HG02885 (cell line): ENCODE measurements around the gene ZNF438.

Experiments
- ATAC-seq: cut with Tn5 transposase; IDR thresholded peaks from one replicate; pipeline ENCODE4 v1.9.1; 2021; ENCODE audit warnings: mild to moderate bottlenecking; ENCODE audit not compliant: unreplicated experiment, poor library complexity

ZNF438 gene

DNA sequence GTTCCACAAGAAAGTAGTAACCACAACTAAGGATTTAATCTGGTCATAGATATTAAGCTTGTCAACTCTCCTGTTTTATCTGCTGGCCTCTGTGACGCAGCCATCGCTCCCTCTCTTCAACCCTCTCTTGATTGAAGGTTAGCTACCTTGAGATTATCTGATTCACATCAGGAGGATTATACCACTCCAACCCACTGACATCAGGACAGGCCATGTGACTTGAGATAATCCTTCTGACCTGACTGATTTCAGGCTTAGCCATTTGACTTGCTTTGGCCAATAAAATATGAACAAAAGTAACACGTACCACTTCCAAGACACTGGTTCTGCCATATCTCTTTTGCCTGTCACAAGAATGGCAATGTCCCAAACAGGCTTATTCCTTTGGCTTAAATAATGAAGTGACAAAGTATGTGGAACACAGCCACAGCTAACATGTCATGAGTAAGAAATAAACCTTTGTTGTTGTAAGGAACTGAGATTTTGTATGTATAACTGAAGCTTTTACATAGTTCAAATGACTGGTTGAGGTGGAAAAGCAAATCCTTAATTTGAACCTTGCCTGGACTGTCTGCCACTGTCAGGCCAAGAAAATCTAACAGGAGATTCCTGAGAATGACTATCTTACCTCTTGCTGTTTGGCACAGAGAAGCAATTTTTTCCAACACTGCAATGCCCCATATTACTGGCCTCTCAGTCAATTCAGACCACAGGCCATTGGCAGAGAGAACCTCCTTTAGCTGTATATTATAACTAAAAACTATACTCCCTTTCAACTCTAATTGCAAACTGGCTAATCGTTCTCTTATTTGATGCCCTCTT is 13.9 kb downstream of the ZNF438 start:
- ATAC-seq: no peak

DNA sequence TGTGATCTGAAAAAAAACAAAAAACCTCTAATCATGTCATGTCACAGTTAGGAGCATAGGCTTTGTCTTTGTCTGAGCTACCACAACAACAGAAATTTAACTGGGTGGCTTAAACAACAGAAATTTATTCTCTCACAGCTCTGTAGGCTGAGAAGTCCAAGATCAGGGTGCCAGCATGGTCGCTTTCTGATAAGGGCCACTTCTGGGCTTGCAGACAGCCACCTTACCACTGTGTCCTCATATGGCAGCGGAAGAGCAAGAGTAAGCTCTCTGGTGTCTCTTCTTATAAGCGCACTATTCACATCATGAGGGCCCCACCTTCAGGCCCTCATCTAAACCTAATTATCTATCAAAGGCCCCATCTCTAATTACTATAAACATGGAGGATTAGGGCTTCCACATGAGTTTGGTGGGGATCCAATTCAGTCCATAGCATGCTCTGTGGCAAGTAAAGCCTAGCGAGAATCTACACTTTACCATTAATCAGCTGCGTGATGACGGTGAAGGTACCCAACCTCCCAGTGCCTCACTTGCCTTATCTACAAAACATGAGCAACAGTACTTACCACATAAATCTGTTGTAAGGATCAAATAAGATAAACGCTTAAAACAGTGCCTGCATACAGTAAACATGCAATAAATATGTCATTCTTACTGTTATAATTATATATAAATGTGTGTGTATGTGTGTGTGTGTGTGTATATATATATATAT is 17.3 kb downstream of the ZNF438 start:
- ATAC-seq: no peak

DNA sequence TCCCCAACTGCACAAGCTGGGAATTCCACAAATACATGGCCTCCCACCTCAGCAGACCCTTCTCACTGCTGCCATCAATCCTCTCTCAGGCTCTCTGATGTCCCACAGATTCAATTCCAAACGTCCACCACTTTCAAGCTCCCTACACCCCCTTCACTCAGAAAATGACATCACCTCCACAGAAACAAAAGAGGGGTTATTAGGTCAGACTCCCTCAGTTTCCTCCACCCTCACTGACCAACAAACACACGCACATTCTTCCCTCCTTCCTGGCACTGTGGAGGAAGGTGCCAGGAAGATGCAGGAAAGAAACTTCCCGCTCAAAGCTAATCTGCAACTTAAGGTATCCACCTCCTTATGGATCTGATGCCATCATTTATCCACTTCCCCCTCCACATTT is 18.3 kb downstream of the ZNF438 start:
- no peak for ATAC-seq

GRCh38 chr10:31011665-31012022 is 20.0 kb downstream of the ZNF438 start:
- no peak for ATAC-seq

GRCh38 chr10:31011017-31011664 is 20.5 kb downstream of the ZNF438 start:
- no peak for ATAC-seq

GRCh38 chr10:31010062-31010461 is 21.6 kb downstream of the ZNF438 start:
- ATAC-seq: no peak

DNA sequence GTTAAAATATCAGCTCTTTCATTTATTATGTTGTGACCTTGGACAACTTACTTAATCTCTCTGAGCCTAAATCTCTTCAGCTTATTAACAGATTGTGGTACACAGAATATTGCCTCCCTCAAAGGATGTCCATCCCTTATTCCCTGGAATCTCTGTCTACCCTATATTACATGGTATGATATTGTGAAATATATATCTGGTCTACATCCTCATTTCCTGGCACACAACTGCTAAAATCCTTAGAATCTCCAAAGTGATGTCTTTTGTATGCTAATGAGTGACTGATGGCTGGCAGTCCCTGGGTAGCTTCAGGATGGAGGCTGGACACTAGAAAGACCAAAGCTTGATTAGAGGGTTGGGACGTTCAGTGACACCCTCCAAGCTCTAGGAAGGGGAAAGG is 25.8 kb downstream of the ZNF438 start:
- ATAC-seq: no peak

DNA sequence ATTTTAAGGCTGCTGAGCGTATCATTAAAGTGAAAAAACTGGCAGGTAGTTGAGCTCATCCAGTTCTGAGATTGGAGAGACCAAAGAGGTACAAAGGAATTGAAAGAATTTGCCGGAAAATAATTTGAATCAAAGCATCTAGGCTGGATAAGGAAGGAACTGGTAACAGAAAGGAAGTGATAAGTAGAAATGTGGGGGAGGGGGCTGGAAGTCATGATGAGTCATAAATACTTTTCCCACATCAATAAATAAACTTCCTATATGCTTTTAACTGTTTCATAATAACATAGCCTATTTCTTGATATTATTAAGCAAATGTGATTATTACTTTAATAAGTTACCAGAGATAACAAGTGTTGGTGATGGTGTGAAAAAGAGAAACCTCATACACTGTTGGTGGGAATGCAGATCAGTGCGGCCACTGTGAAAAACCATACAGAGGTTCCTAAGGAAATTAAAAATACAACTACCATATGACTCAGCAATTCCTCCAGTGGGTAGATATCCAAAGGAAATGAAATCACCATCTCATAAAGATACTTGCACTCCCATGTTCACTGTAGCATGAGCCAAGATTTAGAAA is 27.0 kb downstream of the ZNF438 start:
- ATAC-seq: no peak

DNA sequence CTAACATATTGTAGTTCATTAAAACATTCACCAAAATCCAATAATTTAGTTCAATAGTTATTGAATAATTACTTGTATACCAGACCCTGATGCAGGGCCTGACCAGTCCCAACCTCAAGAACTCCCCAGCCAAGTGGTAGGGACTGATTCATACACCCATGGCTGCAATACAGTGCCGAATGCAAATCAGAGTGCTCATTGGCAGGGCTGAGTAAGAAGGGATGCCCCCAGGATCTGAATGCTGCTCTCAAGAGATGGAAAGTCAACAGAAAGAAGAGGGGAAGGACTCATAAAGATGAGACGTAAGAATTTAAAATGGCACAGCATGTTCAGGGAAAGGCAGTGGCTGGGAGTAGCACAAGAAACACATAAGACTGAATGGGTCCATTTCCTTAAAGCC is 29.9 kb downstream of the ZNF438 start:
- ATAC-seq: no peak

- ATAC-seq: no peak
Measured at GRCh38 chr10:31000867-31001266, 30.8 kb downstream of the ZNF438 start.

GRCh38 chr10:31000071-31000782 is 31.4 kb downstream of the ZNF438 start:
- ATAC-seq: no peak

DNA sequence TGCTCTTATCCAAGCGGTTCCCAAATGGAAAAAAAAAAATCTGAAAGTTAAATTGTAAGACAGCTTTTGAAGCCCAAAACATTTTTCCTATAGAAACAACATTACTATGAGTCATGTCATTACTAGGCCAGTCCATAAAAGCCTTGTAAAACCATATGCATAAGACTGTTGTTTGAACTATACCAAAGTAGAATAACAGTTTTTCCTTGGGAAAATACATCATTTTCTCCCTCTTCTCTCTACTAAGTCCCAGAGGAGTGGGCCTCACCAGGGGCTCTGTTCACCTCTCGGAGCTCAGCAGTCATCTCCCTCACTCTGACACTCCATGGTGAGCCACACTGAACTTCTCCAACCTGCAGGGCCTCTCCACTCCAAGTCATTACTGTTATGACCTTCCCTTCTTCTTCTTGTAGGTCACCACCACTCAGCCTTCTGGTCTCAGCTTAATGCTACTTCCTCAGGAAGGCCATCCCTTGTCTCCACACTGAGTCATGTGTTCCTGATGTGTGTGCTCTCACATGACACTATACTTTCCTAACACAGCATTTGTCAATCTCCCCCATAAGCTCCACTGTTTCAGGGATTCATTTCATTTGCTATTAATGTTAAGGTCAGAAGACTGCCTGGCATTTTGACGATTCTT is 32.5 kb downstream of the ZNF438 start:
- no peak for ATAC-seq

DNA sequence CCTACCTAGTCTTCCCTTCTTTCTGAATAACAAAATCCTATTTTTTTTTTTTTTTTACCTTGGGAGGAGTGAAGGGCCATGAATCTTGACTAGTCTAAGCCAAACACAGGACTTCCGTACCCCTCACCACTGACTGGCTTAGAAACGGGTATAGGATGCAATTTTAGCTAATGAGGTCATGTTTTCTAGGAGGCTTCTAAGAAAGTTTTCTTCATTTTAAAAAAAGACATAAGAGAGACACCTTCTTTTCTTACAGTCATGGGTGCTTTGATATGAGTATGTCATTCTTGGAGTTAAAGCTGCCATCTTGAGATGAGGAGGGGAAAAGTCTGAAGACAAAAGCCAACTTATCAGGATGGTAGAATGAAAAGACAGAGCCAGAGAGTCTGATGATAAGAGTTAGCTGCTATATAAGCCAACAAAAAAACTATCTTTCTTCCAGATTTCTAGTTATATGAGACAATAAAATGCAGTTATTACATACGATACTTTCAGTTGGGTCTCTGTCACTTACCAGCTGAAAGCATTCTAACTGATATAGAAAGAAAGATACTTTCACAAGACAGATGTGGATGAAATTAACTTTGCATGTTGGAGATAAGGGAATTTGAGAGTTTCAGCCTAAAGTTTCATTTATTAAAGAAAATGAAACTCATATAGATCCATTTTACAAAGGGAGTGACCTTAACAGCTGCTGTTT is 34.0 kb downstream of the ZNF438 start:
- ATAC-seq: no peak

GRCh38 chr10:30996481-30997005 is 35.1 kb downstream of the ZNF438 start:
- ATAC-seq: no peak

GRCh38 chr10:30995081-30995770 is 36.4 kb downstream of the ZNF438 start:
- ATAC-seq: no peak

DNA sequence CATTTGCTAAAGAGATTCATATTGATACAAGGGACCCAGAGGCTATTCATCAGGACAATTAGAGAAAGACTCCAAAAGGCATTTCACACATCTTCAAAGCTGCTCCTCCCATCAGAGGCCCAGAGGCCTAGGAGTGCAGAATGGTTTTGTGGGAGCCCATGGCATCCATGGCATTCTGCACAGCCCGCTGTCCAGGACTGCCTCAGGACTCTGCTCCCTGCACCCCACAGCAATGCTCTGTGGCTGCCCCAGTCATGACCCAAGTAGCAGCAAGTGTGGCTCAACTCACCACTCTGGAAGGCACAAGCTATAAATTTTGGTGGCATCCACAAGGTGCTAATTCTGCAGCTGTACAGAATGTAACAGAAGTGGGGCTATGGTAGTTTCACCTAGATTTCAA is 38.5 kb downstream of the ZNF438 start:
- ATAC-seq: no peak

DNA sequence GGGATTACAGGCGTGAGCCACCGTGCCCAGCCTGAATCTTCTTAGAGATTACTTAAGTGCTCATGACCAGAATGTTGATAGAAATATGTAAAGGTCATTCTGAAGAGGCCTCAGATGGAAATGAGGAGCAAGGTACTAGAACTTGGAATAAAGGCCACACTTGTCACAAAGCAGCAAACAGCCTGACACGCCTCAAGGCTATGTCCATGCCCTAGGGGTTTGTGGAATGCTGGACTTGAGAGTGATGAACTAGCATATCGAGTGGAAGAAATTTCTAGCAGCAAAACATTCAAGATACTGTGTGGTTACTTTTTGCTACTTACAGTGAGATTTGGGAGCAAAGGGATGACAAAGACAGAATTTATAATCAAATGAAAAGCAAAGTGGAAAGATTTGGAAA is 39.0 kb downstream of the ZNF438 start:
- ATAC-seq: no peak

GRCh38 chr10:30991647-30992011 is 40.0 kb downstream of the ZNF438 start:
- ATAC-seq: no peak
